ENCODE data around the gene UBAC2.

GRCh38 chr13:99373436-99373835 is 172.8 kb downstream of the UBAC2 start:
- TF ChIP-seq POLR2A (IDR thresholded peaks at IDR 0.05) (no peak), CTCF (IDR thresholded peaks at IDR 0.05) (no peak)
